ENCODE results near the gene NCAM2.

NCAM2 gene

GRCh38 chr21:21232320-21232719 lies 234.1 kb downstream of the NCAM2 start:
- DNase-seq: no peak

DNA sequence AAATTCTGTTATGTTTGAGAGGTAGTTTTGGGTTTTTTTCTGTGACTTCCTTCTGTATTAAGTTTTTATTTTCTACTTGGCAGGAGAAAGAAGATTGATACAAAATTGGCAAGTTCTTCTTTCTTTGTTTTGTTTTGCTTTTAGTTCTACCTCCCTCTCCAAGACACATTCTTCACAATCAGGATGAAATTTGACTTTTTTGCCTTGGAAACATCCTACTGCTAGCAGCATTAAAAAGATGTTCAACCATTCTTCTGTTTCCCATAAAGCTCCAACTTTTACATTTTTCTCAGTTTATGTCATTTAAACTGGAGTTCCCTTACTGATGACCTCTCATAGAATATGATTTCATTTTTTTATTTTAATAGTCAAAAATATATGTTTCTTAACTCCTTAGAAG lies 234.8 kb downstream of the NCAM2 start:
- no peak for DNase-seq

DNA sequence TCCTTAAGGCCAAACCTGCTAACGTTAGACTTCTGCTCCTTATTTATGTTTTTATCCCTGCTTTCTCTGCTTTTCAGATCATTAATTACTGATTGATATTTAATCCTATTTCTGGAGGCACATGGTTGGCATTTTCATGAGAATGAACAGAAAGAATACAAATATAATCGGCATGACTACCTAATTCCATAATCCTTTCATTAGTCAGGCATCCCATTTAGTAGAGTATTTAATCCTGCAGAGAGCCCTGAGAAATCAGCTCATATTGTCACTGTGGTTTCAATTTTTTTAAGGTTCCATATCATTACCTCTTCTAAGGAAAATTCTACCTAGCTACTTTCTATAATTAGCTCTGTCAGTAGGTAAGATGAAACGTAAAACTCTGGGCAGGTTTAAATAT lies 238.8 kb downstream of the NCAM2 start:
- no peak for DNase-seq

GRCh38 chr21:21238629-21239400 lies 240.6 kb downstream of the NCAM2 start:
- no peak for DNase-seq

- no peak for DNase-seq
Measured at GRCh38 chr21:21241391-21241790, 243.2 kb downstream of the NCAM2 start.

DNA sequence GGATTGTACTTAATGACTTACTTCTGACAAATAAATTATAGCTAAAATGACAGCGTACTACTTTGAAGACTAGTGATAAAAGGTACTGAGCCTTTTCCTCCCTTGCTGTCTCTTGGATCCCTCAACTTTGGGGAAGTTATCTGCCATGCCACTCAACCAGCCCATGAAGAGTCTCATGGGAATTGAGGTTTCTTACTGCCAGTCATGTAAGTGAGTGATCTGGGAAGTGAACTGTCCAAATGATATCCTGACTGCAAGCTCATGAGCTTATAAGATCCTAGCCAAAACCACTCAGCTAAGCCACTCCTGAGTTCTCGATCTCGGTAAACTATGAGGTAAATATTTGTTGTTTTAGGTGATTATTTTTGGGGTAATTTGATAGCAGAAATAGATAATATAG lies 247.8 kb downstream of the NCAM2 start:
- DNase-seq: no peak

DNA sequence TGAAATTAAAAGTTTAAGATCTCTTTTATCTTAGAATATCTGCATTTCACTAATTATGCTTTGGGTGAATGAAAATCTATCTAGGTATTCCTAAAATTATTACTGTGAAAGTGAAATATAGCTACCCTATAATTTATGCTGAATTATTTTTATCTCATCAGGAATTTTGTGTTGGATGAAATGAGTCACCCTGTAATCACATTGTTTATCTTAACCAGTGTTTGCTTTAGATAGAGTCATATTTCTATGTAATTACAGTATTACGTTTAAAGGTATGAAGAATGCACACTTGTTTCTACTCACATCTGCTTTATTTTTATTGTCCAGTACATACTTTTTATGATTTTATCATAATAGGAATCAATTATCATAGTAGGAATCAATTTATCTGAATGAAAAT lies 249.2 kb downstream of the NCAM2 start:
- DNase-seq: no peak

DNA sequence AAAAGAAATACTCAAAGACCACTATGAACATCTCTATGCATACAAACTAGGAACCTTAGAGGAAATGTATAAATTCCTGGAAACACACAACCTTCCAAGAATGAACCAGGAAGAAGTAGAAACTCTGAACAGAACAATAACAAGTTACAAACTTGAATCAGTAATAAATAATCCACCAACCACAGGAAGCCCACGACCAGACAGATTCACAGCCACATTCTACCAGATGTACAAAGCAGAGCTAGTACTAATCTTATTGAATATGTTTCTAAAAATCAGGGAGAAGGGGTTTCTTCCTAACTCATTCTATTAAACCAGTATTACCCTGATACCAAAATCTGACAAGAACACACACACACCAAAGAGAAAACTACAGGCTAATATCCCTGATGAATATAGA lies 263.8 kb downstream of the NCAM2 start:
- DNase-seq: no peak

DNA sequence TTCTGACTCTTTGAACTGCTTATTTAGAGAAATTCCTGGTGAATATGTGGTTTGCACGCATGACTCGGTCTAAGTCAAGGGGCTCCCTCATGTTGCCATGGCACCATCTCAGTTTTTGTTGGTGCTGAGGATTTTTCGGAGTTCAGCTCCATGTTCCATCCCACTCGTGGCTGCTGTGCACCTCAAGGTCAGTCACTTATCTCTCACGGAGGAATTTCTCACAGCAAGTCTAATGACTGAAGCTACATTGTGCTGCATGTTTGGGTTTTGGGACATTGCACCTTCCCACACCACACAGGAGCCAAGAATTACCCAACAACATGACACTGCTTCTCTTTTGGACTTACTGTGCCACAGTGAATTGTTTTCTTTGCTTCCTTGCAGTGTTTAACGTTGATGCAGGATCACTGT lies 269.9 kb downstream of the NCAM2 start:
- DNase-seq: no peak

DNA sequence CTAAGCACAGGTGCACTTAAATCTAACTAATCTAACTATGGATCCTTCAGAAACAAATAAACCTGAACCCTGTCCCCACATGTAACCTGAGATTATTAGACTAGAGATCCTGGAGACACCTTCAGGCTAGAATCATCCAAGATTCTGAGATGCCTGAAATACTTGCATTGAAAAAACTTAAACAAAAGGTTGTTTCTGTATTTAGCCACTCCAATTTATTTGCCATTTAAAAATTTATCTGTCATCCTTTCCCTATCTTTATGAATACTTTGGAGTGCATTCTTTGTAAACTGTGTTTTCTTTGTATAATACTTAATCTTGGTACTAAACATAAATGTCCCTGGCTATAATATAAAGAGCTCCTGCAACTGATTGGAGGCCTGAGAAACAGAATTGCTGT lies 270.7 kb downstream of the NCAM2 start:
- DNase-seq: no peak

DNA sequence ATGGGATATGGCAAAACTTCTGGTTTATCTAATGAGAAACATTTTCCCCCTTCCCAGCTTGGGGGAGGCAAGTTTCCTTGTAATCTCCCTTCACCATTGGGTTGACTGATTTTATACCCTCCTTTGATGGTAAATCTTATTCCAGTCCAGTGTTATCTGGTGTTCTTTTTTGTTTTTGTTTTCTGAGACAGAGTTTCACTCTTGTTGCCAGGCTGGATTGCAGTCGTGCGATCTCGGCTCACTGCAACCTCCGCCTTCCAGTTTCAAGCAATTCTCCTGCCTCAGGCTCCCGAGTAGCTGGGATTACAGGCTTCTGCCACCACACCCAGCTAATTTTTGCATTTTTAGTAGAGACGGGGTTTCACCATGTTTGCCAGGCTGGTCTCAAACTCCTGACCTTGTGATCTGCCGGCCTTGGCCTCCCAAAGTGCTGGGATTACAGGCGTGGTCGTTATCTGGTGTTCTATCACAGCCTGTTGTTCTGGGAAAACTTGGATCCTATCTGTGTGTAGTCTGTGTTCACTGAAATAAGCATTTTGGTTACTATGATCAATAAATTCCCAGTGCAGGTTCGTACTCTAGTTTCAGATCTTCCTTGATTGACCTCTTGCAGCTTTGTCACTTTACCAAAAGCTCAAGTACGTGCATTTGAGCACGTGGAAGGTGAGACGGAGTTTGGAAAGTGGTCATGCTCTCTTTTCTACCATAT lies 281.1 kb downstream of the NCAM2 start:
- DNase-seq: no peak

GRCh38 chr21:21283810-21284209 lies 285.6 kb downstream of the NCAM2 start:
- DNase-seq: no peak

DNA sequence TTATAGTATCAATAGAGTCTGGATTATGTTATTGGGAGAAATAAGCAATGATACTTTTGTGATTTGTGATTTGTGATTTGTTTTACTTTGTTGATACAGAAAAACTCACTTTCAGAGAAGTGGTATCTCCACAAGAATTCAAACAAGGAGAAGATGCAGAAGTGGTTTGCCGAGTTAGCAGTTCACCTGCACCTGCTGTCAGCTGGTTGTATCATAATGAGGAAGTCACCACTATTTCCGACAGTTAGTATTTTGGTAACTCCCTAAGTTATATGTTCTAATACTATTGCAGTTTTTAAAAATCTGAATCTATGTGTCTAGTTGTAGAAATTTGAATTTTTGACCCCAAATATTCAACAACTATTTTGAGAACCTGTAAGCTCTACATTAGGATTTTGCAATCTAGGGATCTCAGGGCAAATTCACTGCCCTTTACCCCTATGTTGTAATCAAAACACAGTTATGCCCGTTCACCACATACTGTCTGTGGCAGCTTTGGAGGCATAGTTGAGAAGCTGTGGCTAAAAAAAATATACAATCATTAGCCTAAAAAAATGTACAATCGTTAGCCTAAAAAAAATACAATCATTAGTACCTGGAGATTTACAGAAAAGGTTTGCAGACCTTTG lies 288.1 kb downstream of the NCAM2 start:
- DNase-seq: no peak

DNA sequence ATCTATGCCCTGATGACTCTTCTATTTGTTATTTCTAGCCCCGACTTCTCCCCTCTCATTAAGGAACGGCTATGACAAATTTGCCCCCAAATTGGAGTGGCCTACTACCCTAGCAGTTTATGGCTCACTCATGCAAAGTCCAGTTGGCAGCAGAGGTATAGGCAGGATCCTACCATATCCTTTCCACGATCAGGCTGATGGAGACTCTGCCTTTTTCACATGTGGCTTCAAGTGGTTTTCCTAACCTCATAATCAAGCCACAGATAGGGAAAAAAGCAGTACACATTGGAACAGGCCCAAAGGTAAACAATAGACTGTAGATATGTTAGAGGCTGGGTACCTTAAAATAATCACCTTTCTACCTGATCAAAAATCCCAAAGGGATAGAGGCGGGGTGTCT lies 292.5 kb downstream of the NCAM2 start:
- no peak for DNase-seq

DNA sequence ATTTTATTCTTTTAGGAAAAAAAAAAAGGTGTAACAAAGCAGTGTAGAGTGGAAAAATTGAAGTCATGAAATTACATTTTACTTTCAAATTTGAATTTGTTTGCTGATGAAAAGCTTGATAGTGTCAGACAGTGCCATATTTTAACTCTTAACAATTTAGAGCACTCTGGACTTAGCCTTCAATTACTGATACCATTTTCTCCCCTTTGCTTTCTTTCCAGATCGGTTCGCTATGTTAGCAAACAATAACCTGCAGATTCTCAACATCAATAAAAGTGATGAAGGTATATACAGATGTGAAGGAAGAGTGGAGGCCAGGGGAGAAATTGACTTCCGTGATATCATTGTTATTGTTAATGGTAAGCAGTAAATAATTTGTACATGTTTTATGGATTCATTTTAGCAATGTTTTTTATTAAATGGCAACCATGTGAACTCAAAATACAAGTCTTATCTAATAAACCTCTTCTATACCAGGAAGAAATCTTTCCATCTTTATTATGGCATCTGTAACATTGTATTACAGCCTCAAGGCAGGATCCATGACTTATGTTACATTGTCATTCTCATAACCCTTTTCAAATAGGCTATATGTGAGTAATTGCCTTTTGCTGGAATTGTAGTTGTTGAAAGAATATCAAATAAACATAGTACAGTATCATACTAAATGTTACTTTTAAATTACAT lies 293.8 kb downstream of the NCAM2 start:
- DNase-seq: no peak

- DNase-seq: no peak
Measured at GRCh38 chr21:21295303-21295702, 297.1 kb downstream of the NCAM2 start.

DNA sequence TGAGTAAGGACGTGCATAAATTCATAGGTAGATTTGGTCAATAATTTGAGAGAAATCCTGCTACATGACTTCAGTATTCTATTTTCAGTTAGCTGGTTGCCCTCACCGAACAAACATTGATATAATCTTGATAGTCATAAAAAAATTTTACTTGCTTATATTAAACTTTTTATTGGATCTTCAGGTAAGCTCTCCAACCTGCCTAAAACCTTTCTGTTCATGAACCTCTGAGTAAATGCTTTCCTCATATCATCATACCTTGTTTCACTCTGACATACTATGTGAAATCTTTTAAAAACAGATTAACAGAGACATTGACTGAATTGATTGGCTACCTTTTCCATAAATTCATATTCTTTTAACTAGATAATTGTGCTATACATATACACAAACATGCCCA lies 299.0 kb downstream of the NCAM2 start:
- DNase-seq: no peak

GRCh38 chr21:21301013-21301412 lies 302.8 kb downstream of the NCAM2 start:
- no peak for DNase-seq

- no peak for DNase-seq
Measured at GRCh38 chr21:21309510-21309909, 311.3 kb downstream of the NCAM2 start.

- DNase-seq: no peak
Measured at GRCh38 chr21:21324297-21324696, 326.1 kb downstream of the NCAM2 start.

GRCh38 chr21:21332492-21332891 lies 334.3 kb downstream of the NCAM2 start:
- no peak for DNase-seq

DNA sequence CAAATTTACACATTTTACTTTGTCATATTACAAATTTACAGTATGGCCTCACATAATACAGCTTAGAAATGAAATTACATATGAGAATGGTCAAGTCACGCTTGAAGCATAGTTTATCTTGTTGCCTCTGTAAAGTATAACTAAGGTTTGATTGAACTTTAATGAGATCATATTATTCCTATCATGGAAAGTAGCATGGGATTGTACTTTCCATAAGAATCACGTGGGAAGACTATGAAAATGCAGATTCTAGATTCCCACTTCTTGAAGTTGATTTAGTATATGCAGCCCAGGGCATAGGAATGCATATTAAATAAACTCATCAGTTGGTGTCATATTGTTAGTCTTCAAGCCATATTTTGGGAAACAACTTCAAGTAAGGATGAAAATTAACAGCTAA lies 342.8 kb downstream of the NCAM2 start:
- DNase-seq: no peak

GRCh38 chr21:21345296-21345695 lies 347.1 kb downstream of the NCAM2 start:
- no peak for DNase-seq

- no peak for DNase-seq
Measured at GRCh38 chr21:21345872-21346271, 347.7 kb downstream of the NCAM2 start.

Measured in NCI-H524 treated with DMSO at 0.1 percent for 48 hours (cell line).